Measurements from ENCODE around the gene ZNF830.

GRCh38 chr17:34961093-34961911 lies at the start of gene ZNF830, which contains the start of gene CCT6B:
- no peak for TF ChIP-seq CTCF (IDR thresholded peaks at IDR 0.05; ENCODE audit: low read length)
- no peak for TF ChIP-seq EZH2phosphoT487 (IDR thresholded peaks at IDR 0.05; ENCODE audit: low read length)
